ENCODE data around the gene ZBTB47.

ZBTB47 gene

GRCh38 chr3:42701371-42702065, 48.0 kb downstream of the ZBTB47 start:
- no peak for DNase-seq

GRCh38 chr3:42702066-42702951, 48.8 kb downstream of the ZBTB47 start, which contains the start of gene HHATL:
TSS of gene HHATL (minus strand) at chr3:42702798. CDS start at chr3:42700826, 1,972 bp downstream.
- DNase-seq = no peak

GRCh38 chr3:42702982-42703694, 49.6 kb downstream of the ZBTB47 start:
- DNase-seq = no peak

- DNase-seq = no peak
Measured at GRCh38 chr3:42703695-42704025, 50.2 kb downstream of the ZBTB47 start.

- DNase-seq = no peak
Measured at GRCh38 chr3:42704136-42704841, 50.8 kb downstream of the ZBTB47 start.

- no peak for DNase-seq
Measured at GRCh38 chr3:42705058-42705767, 51.7 kb downstream of the ZBTB47 start.

GRCh38 chr3:42705962-42706585, 52.6 kb downstream of the ZBTB47 start:
- no peak for DNase-seq

GRCh38 chr3:42706721-42707619, 53.5 kb downstream of the ZBTB47 start:
- no peak for DNase-seq

GRCh38 chr3:42707620-42708355, 54.3 kb downstream of the ZBTB47 start:
- DNase-seq = no peak

- DNase-seq = no peak
Measured at GRCh38 chr3:42708611-42709151, 55.2 kb downstream of the ZBTB47 start.

GRCh38 chr3:42709621-42710020, 56.1 kb downstream of the ZBTB47 start:
- no peak for DNase-seq

GRCh38 chr3:42710323-42711021, 57.0 kb downstream of the ZBTB47 start:
- DNase-seq = no peak

- no peak for DNase-seq
Measured at GRCh38 chr3:42711491-42712343, 58.2 kb downstream of the ZBTB47 start.

- no peak for DNase-seq
Measured at GRCh38 chr3:42712344-42712648, 58.8 kb downstream of the ZBTB47 start.

GRCh38 chr3:42712688-42713372, 59.3 kb downstream of the ZBTB47 start:
- no peak for DNase-seq

- no peak for DNase-seq
Measured at GRCh38 chr3:42713747-42714146, 60.2 kb downstream of the ZBTB47 start.

- no peak for DNase-seq
Measured at GRCh38 chr3:42714171-42714852, 60.8 kb downstream of the ZBTB47 start.
